Measurements from ENCODE around the gene ELF4. TPM values are rescaled to one million over a fixed set of nuclear protein-coding genes. Genes with fewer than 3 reads are reported as not detected.

The ELF4 gene
- total RNA-seq, 1 donor from 2014 or later, result 33.6 TPM

DNA sequence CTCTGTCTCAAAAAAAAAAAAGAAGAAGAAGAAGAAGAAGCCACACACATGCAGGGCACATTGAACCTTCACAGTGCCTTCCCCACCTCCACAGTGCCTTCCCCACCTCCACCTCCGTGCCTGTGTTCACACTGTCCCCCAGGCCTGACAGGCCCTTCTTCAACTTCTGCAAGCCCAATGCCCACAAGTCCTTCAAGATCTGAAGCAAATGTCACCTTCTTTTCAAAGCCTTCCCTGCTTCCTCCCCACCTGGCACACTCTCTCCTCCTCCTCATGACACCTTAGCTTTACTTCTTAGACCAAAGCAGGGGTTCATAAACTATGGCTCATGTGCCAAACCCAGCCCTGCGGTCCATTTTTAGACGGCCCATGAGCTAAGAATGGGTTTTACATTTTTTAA lies 19.9 kb downstream of the ELF4 start:
- Mint-ChIP-seq H3K4me3 (ENCODE audit: low read depth) (peak overlapping the region; percentile 17), H3K9me3 (no peaks in the 10 kb centered on the region), H3K27ac (peak overlapping the region; percentile 72), H3K4me1 (ENCODE audit: low read depth) (peaks cover 41% of the 10 kb centered on the region), H3K27me3 (ENCODE audit: low read depth) (no peaks in the 10 kb centered on the region), H3K36me3 (ENCODE audit: low read depth) (peaks cover 8% of the 10 kb centered on the region)
- intact Hi-C loops (cut with micrococcal nuclease), result no loop called here
- no peak for DNase-seq (ENCODE audit: low spot score)

DNA sequence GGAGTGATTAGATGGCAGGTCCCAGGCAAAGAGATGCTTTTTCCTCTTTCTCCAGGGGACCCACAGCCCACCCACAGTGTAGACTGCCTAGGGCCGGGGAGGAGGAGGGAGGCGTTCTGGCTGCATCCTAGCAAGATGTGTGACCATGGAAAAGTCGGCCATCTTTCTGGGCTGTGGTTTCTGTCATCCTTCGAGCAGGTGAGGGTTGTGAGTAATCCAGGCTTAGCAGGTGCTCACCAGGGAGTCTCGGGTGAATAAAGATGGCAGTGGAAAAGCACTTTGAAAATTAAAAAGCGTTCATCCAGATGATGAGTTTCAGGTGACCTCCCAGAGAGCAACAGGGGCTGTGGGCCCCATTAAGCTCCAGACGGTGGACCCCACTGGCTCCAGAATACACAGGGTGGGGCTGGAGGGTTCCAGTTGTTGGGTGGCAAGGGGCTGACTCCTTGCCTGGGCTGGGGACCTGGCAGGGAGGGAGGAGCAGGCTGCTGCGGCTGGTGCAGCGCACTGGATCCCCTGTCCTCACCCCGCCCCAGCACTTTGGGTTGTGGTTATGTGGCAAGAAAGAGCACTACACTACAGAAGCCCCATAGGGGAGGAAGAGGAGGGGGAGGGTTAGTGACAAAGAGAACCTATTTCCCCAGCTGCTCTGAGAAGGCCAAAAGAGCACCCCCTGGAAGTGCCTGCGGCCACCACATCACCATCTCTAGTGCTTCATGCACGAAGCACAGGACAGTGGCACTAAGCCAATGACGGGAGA lies 23.7 kb downstream of the ELF4 start:
- DNase-seq (ENCODE audit: low spot score), result peak; percentile 63
- peak overlapping the region; percentile 80 for H3K4me3 Mint-ChIP-seq (ENCODE audit: low read depth)
- H3K4me1 Mint-ChIP-seq (ENCODE audit: low read depth), result peaks cover 46% of the 10 kb centered on the region
- intact Hi-C loops (cut with micrococcal nuclease), result loop anchor here (2.0 kb wide), 2 partner anchors 24 to 86 kb away; partner anchors contain the start of gene ELF4
- H3K27ac Mint-ChIP-seq, result peak overlapping the region; percentile 91
- H3K36me3 Mint-ChIP-seq (ENCODE audit: low read depth), result peaks cover 14% of the 10 kb centered on the region
- no peaks in the 10 kb centered on the region for H3K9me3 Mint-ChIP-seq
- no peaks in the 10 kb centered on the region for H3K27me3 Mint-ChIP-seq (ENCODE audit: low read depth)

DNA sequence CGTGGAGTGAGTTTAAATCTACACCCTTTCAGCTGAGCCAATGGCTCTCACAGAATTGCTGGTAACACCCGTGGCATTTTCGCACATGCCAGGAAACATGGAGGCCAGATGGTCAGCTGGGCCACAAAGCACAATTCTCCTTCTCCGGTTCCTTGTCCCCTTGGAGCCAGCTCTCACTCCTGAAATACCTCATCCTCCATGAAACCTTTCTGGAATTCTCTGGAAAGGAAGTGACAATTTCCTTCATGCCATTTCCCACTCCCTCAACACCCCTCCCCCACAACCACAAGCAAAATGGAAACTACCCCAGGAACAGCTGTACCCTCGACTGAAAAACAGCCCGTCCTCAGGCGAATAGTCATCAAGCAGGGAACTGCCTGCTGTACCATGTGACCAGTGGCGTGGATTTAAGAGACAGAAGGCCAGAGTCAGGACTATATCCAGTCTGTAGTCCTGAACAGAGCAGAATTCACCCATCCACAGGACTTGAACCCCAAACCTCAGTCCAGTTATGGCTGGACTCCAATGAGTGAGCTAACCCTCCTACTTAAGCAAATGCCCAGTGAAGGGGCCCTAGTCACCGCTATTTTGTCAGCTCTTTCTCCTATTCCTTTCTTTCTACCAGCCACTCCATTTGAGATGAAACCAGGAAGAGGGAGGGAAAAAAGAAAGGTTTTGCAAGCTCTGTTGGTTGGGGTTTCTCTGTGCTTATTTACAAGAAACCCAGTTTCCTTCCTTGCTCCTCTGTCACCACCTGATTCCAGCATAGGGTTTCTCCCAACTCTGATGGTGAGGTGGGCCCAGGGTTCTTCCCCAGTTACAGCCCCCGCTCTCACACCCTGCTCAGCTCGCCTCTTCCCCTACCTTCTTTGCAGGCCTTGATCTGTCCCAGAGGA lies 24.5 kb downstream of the ELF4 start:
- Mint-ChIP-seq H3K4me3 (ENCODE audit: low read depth) (peak overlapping the region; percentile 80), H3K27me3 (ENCODE audit: low read depth) (no peaks in the 10 kb centered on the region), H3K4me1 (ENCODE audit: low read depth) (peaks cover 52% of the 10 kb centered on the region), H3K36me3 (ENCODE audit: low read depth) (peaks cover 18% of the 10 kb centered on the region), H3K27ac (peak overlapping the region; percentile 91), H3K9me3 (no peaks in the 10 kb centered on the region)
- intact Hi-C loops (cut with micrococcal nuclease), result loop anchor here (2.0 kb wide), 4 partner anchors 25 to 305 kb away; partner anchors contain the start of genes AIFM1 and ELF4
- no peak for DNase-seq (ENCODE audit: low spot score)

DNA sequence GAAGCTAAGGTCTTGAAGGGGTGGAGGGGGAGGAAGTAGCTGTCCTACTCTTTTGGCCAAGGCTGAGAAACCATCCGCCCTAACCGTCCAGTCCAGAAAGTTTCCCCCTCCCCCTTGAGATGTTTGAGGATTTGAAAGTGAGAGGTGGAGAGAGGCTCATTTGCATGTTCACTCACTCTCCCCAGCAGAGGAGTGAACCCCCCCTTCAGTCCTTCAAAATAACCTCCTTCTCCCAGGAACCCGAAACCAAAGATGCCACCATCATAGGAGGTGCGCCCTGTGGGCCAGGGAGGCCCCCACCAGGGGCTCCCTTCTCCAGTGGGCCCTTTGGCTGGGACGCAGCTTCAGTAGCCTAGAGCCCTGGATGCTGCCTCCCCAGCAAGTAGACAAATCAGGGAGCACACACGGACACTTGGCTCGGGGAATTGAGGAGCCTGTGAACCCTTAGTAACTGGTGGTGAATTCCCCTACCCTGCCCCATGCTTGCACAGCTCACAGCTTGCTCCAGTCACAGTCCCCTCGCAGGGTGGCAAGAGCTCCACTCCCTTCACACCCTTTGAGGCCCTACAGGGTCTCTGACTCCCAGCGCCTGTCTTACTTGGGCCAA lies 25.6 kb downstream of the ELF4 start:
- Mint-ChIP-seq H3K4me1 (ENCODE audit: low read depth) (peaks cover 51% of the 10 kb centered on the region), H3K9me3 (no peaks in the 10 kb centered on the region), H3K27ac (peak overlapping the region; percentile 91), H3K27me3 (ENCODE audit: low read depth) (no peaks in the 10 kb centered on the region), H3K36me3 (ENCODE audit: low read depth) (peaks cover 22% of the 10 kb centered on the region), H3K4me3 (ENCODE audit: low read depth) (peak overlapping the region; percentile 80)
- no peak for DNase-seq (ENCODE audit: low spot score)
- intact Hi-C loops (cut with micrococcal nuclease), result loop anchor here (2.0 to 5.0 kb wide), 3 partner anchors 80 to 304 kb away; partner anchors contain the start of genes AIFM1 and ZNF280C

DNA sequence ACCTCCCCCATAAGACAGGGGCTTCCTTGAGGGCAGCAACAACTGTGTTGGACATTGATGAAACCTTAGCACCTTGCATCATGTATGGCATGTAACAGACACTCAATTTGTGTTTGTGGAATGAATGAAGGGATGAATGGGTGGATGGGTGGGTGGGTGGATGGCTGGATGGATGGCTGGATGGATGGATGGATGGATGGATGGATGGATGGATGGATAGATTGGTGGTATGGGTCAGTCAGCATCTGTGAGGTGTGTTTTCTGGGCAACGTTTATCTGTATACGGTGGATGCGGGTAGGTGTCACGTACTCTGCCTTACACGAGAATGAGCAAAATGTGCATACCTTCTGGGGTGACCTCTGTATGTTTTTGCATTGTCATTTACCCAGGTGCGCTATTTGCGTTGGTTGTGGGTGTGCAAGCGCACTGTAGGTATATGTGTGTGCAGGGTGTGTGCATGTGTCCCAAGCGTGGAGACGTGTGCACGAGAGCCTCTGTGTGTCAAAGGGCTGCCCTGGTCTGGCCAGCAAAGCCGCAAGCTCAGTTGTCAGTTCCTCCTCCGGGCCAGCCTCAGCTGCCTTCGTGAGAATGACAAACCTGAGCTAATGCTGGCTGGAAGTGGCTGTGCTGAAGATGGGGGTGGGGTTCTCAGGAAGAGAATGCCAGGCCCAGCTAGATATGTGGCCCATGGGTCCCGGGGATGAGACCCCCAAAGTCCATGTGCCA lies 26.5 kb downstream of the ELF4 start:
- DNase-seq (ENCODE audit: low spot score), result peak; percentile 14
- H3K27me3 Mint-ChIP-seq (ENCODE audit: low read depth), result no peaks in the 10 kb centered on the region
- peaks cover 24% of the 10 kb centered on the region for H3K36me3 Mint-ChIP-seq (ENCODE audit: low read depth)
- intact Hi-C loops (cut with micrococcal nuclease), result loop anchor here (2.0 to 5.0 kb wide), 3 partner anchors 81 to 303 kb away; partner anchors contain the start of genes AIFM1 and ZNF280C
- H3K4me1 Mint-ChIP-seq (ENCODE audit: low read depth), result peaks cover 51% of the 10 kb centered on the region
- peak overlapping the region; percentile 91 for H3K27ac Mint-ChIP-seq
- no peaks in the 10 kb centered on the region for H3K9me3 Mint-ChIP-seq
- peak overlapping the region; percentile 80 for H3K4me3 Mint-ChIP-seq (ENCODE audit: low read depth)

DNA sequence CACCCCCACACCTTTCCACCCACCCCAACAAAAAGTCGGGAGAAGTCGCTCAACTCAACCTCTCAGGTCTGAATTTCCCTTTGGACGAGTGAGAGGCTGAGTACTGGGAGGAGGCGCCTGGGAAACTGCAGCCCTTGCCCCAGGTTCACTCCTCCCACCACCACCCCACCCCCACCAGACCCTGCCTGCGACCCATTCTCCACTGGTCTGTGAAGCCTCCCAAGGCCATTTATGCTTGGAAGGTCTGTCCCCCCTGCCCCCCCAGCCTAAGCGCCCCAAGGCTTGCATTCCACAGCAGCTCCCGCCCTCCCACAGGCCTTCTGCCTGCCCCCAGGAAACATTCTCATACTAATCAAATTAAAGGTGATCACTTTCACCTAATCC lies 27.2 kb downstream of the ELF4 start:
- peaks cover 48% of the 10 kb centered on the region for H3K4me1 Mint-ChIP-seq (ENCODE audit: low read depth)
- peak overlapping the region; percentile 80 for H3K4me3 Mint-ChIP-seq (ENCODE audit: low read depth)
- intact Hi-C loops (cut with micrococcal nuclease), result loop anchor here (5.0 kb wide), 1 partner anchor 184 kb away; the partner anchor contains the start of gene ZNF280C
- H3K36me3 Mint-ChIP-seq (ENCODE audit: low read depth), result peaks cover 26% of the 10 kb centered on the region
- no peaks in the 10 kb centered on the region for H3K27me3 Mint-ChIP-seq (ENCODE audit: low read depth)
- DNase-seq (ENCODE audit: low spot score), result no peak
- H3K27ac Mint-ChIP-seq, result peak overlapping the region; percentile 91
- H3K9me3 Mint-ChIP-seq, result no peaks in the 10 kb centered on the region

DNA sequence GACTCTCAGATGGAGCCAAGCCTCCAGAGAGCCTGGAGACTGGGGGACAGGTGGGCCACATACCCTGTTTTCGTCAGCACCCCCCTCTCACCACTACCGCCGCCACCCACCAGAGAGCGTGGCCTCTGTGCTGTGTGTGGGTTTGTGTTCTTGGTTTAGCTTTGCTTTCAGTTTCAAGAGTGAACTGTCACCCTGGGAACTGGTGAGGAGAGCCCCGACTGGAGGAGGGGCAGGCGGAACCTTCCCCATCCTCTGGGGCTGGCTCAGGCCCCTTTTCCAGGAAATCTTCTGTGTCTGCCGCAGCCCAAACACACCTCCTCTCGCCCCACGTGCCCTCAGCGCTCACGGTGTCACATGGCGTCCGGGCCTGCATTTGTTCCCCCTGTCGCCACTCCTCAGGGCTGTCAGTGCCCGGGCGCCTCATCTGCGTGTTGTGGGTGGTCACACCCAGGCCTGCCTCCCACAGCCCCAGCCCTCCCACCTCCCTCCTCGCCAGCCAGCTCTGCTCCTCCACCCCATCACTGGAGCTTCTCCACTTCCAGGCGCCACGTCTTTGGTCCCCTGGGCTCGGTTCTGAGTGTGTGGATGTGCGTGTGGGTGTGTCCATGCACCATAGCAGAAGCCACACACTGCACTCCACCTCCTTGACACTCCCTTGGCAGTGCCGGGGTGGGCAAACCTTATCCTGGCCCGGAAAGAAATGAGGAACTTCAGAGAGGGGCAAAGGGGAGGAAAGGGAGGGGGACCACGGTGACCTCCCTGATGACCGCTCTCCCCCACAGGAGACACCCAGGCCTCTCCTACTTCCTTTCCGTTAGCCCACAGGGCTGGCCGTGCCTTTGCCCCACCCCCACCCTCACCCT lies 27.8 kb downstream of the ELF4 start:
- Mint-ChIP-seq H3K4me3 (ENCODE audit: low read depth) (peak overlapping the region; percentile 57), H3K4me1 (ENCODE audit: low read depth) (peaks cover 44% of the 10 kb centered on the region), H3K36me3 (ENCODE audit: low read depth) (peaks cover 22% of the 10 kb centered on the region), H3K27me3 (ENCODE audit: low read depth) (no peaks in the 10 kb centered on the region), H3K27ac (peak overlapping the region; percentile 78), H3K9me3 (no peaks in the 10 kb centered on the region)
- DNase-seq (ENCODE audit: low spot score), result peak; percentile 81
- intact Hi-C loops (cut with micrococcal nuclease), result loop anchor here (1.0 to 5.0 kb wide), 4 partner anchors 10 to 185 kb away; partner anchors contain the start of gene ZNF280C

DNA sequence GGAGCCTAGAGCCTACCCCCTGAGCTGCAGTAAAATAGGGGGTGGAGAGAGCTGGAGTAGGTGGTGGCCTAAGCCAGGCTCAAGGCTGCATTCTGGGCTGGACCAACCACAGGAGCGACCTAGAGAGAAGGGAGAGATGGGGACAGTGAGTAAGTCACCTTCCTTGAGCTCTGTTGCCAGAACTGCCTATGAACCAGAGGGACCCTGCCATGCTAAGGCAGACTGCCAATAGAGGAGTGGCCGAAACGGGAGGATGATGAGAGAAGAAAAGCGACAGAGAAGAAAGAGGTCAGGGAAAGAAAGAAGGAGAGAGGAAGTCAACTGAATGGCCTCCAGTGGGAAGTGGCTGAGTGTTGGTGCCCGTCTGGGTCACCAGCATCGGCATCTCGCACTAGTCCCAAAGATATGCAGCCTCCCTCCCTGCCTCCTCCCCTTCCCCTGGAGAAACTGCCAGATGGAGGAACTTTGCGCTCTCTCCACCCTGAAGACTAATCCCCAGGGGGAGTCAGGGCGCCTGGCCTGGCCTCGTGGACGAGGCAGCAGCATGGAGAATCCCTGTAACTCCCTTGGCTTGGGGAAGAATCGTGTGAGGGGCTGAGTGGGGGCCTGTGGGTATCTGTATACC lies 28.8 kb downstream of the ELF4 start:
- Mint-ChIP-seq H3K27ac (peak overlapping the region; percentile 78), H3K36me3 (ENCODE audit: low read depth) (peaks cover 22% of the 10 kb centered on the region), H3K9me3 (no peaks in the 10 kb centered on the region), H3K4me1 (ENCODE audit: low read depth) (peaks cover 42% of the 10 kb centered on the region), H3K4me3 (ENCODE audit: low read depth) (peak overlapping the region; percentile 57), H3K27me3 (ENCODE audit: low read depth) (no peaks in the 10 kb centered on the region)
- intact Hi-C loops (cut with micrococcal nuclease), result loop anchor here (1.0 to 5.0 kb wide), 4 partner anchors 11 to 186 kb away; partner anchors contain the start of gene ZNF280C
- no peak for DNase-seq (ENCODE audit: low spot score)

DNA sequence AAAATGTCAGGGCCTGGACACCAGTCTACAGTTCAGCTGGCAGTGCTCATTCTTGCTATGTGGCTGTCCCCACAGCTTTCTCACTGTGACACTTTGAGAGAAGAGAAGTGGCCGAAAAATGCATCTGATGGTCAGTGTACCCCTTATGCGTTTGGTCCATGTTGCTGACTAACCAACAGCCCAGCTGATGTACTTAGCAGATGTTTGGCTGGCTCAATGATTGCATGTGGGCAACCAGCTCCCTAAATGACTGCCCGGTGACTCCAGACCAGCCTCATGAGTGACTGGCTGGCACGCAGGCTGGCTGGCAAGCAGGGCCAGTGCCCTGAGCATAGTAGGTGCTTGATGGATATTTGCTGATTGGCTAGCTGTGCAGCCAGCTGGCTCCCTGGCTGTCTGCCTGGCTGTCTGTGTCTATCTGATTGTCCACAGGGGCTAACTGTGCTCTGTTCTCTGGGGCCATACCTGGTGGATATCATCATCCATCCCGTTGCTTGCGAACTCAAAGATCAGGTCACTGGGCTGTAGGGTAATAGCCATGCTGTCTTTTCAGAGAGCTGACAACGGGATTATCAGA lies 29.4 kb downstream of the ELF4 start:
- Mint-ChIP-seq H3K9me3 (no peaks in the 10 kb centered on the region), H3K27ac (peak overlapping the region; percentile 78), H3K27me3 (ENCODE audit: low read depth) (no peaks in the 10 kb centered on the region), H3K36me3 (ENCODE audit: low read depth) (peaks cover 23% of the 10 kb centered on the region), H3K4me1 (ENCODE audit: low read depth) (peaks cover 37% of the 10 kb centered on the region), H3K4me3 (ENCODE audit: low read depth) (no peak overlapping the region)
- intact Hi-C loops (cut with micrococcal nuclease), result loop anchor here (5.0 kb wide), 1 partner anchor 186 kb away; the partner anchor contains the start of gene ZNF280C
- no peak for DNase-seq (ENCODE audit: low spot score)

DNA sequence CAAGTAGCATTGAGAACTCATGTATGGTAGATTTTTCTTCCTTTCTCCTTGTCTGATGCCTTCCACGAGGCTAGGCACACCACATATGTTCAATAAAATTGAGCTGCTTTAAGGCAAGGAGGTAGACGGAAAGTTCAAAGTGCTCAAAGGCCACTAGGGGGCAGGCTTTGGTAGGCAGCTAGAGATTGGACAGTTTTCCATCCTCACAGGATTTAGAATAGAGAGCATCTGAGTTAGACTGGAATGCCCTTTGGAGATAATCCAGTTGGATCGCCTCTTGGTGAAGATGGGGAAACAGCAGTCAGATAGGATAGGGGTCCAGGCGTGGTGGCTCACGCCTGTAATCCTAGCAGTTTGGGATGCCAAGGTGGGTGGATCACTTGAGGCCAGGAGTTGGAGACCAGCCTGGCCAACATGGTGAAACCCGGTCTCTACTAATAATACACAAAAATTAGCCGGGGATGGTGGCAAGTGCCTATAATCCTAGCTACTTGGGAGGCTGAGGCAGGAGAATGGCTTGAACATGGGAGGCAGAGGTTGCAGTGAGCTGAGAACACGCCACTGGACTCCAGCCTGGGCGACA lies 30.4 kb downstream of the ELF4 start:
- Mint-ChIP-seq H3K36me3 (ENCODE audit: low read depth) (peaks cover 27% of the 10 kb centered on the region), H3K27me3 (ENCODE audit: low read depth) (no peaks in the 10 kb centered on the region), H3K9me3 (no peaks in the 10 kb centered on the region), H3K4me1 (ENCODE audit: low read depth) (peaks cover 34% of the 10 kb centered on the region), H3K4me3 (ENCODE audit: low read depth) (no peak overlapping the region), H3K27ac (no peak overlapping the region)
- intact Hi-C loops (cut with micrococcal nuclease), result loop anchor here (1.0 to 5.0 kb wide), 2 partner anchors 40 to 187 kb away; partner anchors contain the start of gene ZNF280C
- peak; percentile 36 for DNase-seq (ENCODE audit: low spot score)
